ENCODE measurements around the gene RPL27. TPM values are rescaled to one million over a fixed set of nuclear protein-coding genes. Genes with fewer than 3 reads are reported as not detected.

Gene RPL27
- total and polyA plus RNA-seq, 2 of the 4 experiments (the other 2 are of a cell fraction), result 1,595 to 2,806 TPM

GRCh38 chr17:43025766-43026537 lies 27.7 kb downstream of the RPL27 start (continued):
- TF ChIP-seq MXI1 (IDR thresholded peaks at IDR 0.05; ENCODE audit: borderline replicate concordance, low read depth, low read length), result no peak

GRCh38 chr17:43026595-43026994 lies 28.4 kb downstream of the RPL27 start:
- Histone ChIP-seq H3K56ac (ENCODE audit: extremely low read depth, insufficient read depth, low read length) (no peak overlapping the region), H3K4me1 (ENCODE audit: control insufficient read depth, insufficient read depth, low read length) (peaks cover 4% of the 10 kb centered on the region; the same call in 1 of the 2 replicates), H3K27me3 (ENCODE audit: control insufficient read depth, insufficient read depth, low read length) (peaks cover 4% of the 10 kb centered on the region; the same call in 1 of the 2 replicates), H3K9me1 (ENCODE audit: insufficient read depth, low read length) (no peaks in the 10 kb centered on the region; the same call in 1 of the 2 replicates), H4K8ac (ENCODE audit: low read depth in 2 of 2, low read length in 2 of 2) (no peak overlapping the region), H2AFZ (replicated peaks; ENCODE audit: low read length, poor library complexity) (no peak overlapping the region), H2BK5ac (ENCODE audit: low read depth, low read length, poor library complexity, severe bottlenecking) (no peak overlapping the region), H2AK9ac (replicated peaks; ENCODE audit: low read depth, low read length, poor library complexity) (no peak overlapping the region), H3K9ac (ENCODE audit: low read depth, low read length) (no peak overlapping the region), H3K4me3 (ENCODE audit: insufficient read depth, low read depth, low read length) (no peak overlapping the region), H3K36me3 (ENCODE audit: control insufficient read depth, insufficient read depth, low read length) (no peaks in the 10 kb centered on the region), H3K4ac (ENCODE audit: low read depth, low read length) (no peak overlapping the region), H3K4me2 (ENCODE audit: low read depth, low read length) (no peak overlapping the region), H2BK20ac (ENCODE audit: low read depth, low read length) (no peak overlapping the region), H3K14ac (replicated peaks; ENCODE audit: low read depth, low read length) (no peak overlapping the region), H2AK5ac (ENCODE audit: low read depth, low read length) (no peak overlapping the region), H3K9me3 (ENCODE audit: control insufficient read depth, insufficient read depth, low read length) (no peaks in the 10 kb centered on the region), H4K20me1 (ENCODE audit: insufficient read depth, low read length) (no peaks in the 10 kb centered on the region), H2BK15ac (ENCODE audit: low read depth, low read length) (no peak overlapping the region), H3K18ac (ENCODE audit: low read depth, low read length) (no peak overlapping the region), H4K5ac (ENCODE audit: low read depth, low read length) (no peak overlapping the region), H4K91ac (ENCODE audit: insufficient read depth, low read depth, low read length) (no peak overlapping the region), H3K27ac (ENCODE audit: insufficient read depth, low read length) (no peak overlapping the region), H3K23ac (ENCODE audit: low read depth, low read length) (no peak overlapping the region), H3K79me1 (ENCODE audit: low read depth in 1 of 2, low read length in 2 of 2) (peaks cover 0 to 3% of the 10 kb centered on the region in 2 experiments; a peak in 3 of 4 replicates), H2BK120ac (ENCODE audit: low read depth, low read length) (no peak overlapping the region)
- ChIA-PET CTCF (no interaction called here), POLR2A (ENCODE audit: unreplicated experiment) (no interaction called here)
- no CpG with 5 or more reads among the region's 5 CpGs for WGBS, 2 experiments (ENCODE audit: extremely low coverage in 2 of 2, insufficient read length in 1 of 2)
- TF ChIP-seq FOS (IDR thresholded peaks at IDR 0.05; ENCODE audit: low read depth, low read length) (no peak), CEBPB (IDR thresholded peaks at IDR 0.05; ENCODE audit: low read depth, low read length) (no peak), ELK1 (IDR thresholded peaks at IDR 0.05; ENCODE audit: borderline replicate concordance, low read depth, low read length) (no peak), CTCF (conservative IDR thresholded peaks at IDR 0.05; ENCODE audit: low read depth, low read length) (no peak), MAZ (IDR thresholded peaks at IDR 0.05; ENCODE audit: borderline replicate concordance, low read depth, low read length) (no peak), POLR2A (IDR thresholded peaks at IDR 0.05; ENCODE audit: low read depth, low read length) (no peak), CHD1 (IDR thresholded peaks at IDR 0.05; ENCODE audit: low read depth, low read length) (no peak), BHLHE40 (IDR thresholded peaks at IDR 0.05; ENCODE audit: low read depth, low read length) (no peak), USF2 (IDR thresholded peaks at IDR 0.05; ENCODE audit: low read depth, low read length) (no peak)
- dilution Hi-C loops (cut with HindIII; ENCODE audit: low sequenced_read_pairs, unreplicated experiment), result no loop called here
- in situ Hi-C loops (cut with MboI; ENCODE audit: low sequenced_read_pairs), result loop anchor here (5.0 kb wide), 1 partner anchor 146 kb away; the partner anchor contains the start of gene NBR1
- ATAC-seq (ENCODE audit: low read depth) (no peak), DNase-seq (no peak)
- intact Hi-C loops (cut with micrococcal nuclease), result loop anchor here (2.0 kb wide), 1 partner anchor 312 kb away; no protein-coding TSS in a partner anchor
- no TSS peak for BruUV-seq (replicated peaks)

Data from IMR-90 (cell line).